Measurements from ENCODE around the gene RHOF. TPM values are rescaled to one million over a fixed set of nuclear protein-coding genes. Genes with fewer than 3 reads are reported as not detected.

The RHOF gene
- total and polyA plus RNA-seq, 2 of the 13 experiments (the other 11 are each of a cell fraction or from before 2014, with no cell fraction given), result 14.6 to 32.2 TPM

GRCh38 chr12:121796855-121797751 lies 3.6 kb upstream of the RHOF start (continued):
- TF ChIP-seq EP300 (IDR thresholded peaks at IDR 0.05; ENCODE audit: low read depth in 2 of 2, low read length in 2 of 2) (peak; percentile 29 to 55; a peak in 3 of 4 replicates), EP300 (CRISPR knock-in tag; IDR thresholded peaks at IDR 0.05; ENCODE audit: borderline replicate concordance) (peak; percentile 53; the same call in 1 of the 2 replicates), HES4 (CRISPR knock-in tag; IDR thresholded peaks at IDR 0.05; ENCODE audit: borderline replicate concordance) (no peak), TGIF2 (CRISPR knock-in tag; IDR thresholded peaks at IDR 0.05) (0 out of 2 replicates have a peak, but pooled peaks have one; percentile 50), SIX4 (CRISPR knock-in tag; IDR thresholded peaks at IDR 0.05) (no peak), KDM5B (CRISPR knock-in tag; IDR thresholded peaks at IDR 0.05; ENCODE audit: borderline replicate concordance) (peak; percentile 66), TSC22D2 (CRISPR knock-in tag; IDR thresholded peaks at IDR 0.05; ENCODE audit: borderline replicate concordance) (no peak), ZNF501 (CRISPR knock-in tag; IDR thresholded peaks at IDR 0.05) (peak; percentile 75; the same call in 1 of the 2 replicates), ETV6 (CRISPR knock-in tag; conservative IDR thresholded peaks at IDR 0.05) (no peak), NCOA5 (CRISPR knock-in tag; IDR thresholded peaks at IDR 0.05) (no peak), KLF11 (CRISPR knock-in tag; IDR thresholded peaks at IDR 0.05) (0 out of 2 replicates have a peak, but pooled peaks have one; percentile 28), KLF9 (CRISPR knock-in tag; IDR thresholded peaks at IDR 0.05; ENCODE audit: low read depth) (peak; percentile 72; the same call in 1 of the 2 replicates), RXRB (CRISPR knock-in tag; IDR thresholded peaks at IDR 0.05; ENCODE audit: borderline replicate concordance) (peak; percentile 81), MZF1 (CRISPR knock-in tag; IDR thresholded peaks at IDR 0.05; ENCODE audit: borderline replicate concordance) (no peak), ADNP (CRISPR knock-in tag; IDR thresholded peaks at IDR 0.05) (no peak), POLR2A (IDR thresholded peaks at IDR 0.05; ENCODE audit: insufficient read depth in 1 of 2, low read depth in 2 of 2, low read length in 2 of 2) (peak in 1 of 2 experiments; percentile 93; a peak in 2 of 4 replicates), TARDBP (CRISPR knock-in tag; IDR thresholded peaks at IDR 0.05) (peak; percentile 89), ESRRA (CRISPR knock-in tag; IDR thresholded peaks at IDR 0.05; ENCODE audit: low read depth) (peak; percentile 88), MYC (CRISPR knock-in tag; IDR thresholded peaks at IDR 0.05; ENCODE audit: borderline replicate concordance) (peak; percentile 86), ATRX (CRISPR knock-in tag; IDR thresholded peaks at IDR 0.05; ENCODE audit: borderline replicate concordance) (no peak), ZFP62 (CRISPR knock-in tag; IDR thresholded peaks at IDR 0.05) (no peak)
- TF ChIP-seq, protein P1, sequence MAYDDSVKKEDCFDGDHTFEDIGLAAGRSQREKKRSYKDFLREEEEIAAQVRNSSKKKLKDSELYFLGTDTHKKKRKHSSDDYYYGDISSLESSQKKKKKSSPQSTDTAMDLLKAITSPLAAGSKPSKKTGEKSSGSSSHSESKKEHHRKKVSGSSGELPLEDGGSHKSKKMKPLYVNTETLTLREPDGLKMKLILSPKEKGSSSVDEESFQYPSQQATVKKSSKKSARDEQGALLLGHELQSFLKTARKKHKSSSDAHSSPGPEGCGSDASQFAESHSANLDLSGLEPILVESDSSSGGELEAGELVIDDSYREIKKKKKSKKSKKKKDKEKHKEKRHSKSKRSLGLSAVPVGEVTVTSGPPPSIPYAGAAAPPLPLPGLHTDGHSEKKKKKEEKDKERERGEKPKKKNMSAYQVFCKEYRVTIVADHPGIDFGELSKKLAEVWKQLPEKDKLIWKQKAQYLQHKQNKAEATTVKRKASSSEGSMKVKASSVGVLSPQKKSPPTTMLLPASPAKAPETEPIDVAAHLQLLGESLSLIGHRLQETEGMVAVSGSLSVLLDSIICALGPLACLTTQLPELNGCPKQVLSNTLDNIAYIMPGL (CRISPR knock-in tag; IDR thresholded peaks at IDR 0.05; ENCODE audit: borderline replicate concordance in 1 of 2, low read depth in 1 of 2), result peak; percentile 78 to 87; a peak in 3 of 4 replicates
- TF ChIP-seq, protein P2, sequence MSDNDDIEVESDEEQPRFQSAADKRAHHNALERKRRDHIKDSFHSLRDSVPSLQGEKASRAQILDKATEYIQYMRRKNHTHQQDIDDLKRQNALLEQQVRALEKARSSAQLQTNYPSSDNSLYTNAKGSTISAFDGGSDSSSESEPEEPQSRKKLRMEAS (IDR thresholded peaks at IDR 0.05), result no peak
- TF ChIP-seq, protein P3, sequence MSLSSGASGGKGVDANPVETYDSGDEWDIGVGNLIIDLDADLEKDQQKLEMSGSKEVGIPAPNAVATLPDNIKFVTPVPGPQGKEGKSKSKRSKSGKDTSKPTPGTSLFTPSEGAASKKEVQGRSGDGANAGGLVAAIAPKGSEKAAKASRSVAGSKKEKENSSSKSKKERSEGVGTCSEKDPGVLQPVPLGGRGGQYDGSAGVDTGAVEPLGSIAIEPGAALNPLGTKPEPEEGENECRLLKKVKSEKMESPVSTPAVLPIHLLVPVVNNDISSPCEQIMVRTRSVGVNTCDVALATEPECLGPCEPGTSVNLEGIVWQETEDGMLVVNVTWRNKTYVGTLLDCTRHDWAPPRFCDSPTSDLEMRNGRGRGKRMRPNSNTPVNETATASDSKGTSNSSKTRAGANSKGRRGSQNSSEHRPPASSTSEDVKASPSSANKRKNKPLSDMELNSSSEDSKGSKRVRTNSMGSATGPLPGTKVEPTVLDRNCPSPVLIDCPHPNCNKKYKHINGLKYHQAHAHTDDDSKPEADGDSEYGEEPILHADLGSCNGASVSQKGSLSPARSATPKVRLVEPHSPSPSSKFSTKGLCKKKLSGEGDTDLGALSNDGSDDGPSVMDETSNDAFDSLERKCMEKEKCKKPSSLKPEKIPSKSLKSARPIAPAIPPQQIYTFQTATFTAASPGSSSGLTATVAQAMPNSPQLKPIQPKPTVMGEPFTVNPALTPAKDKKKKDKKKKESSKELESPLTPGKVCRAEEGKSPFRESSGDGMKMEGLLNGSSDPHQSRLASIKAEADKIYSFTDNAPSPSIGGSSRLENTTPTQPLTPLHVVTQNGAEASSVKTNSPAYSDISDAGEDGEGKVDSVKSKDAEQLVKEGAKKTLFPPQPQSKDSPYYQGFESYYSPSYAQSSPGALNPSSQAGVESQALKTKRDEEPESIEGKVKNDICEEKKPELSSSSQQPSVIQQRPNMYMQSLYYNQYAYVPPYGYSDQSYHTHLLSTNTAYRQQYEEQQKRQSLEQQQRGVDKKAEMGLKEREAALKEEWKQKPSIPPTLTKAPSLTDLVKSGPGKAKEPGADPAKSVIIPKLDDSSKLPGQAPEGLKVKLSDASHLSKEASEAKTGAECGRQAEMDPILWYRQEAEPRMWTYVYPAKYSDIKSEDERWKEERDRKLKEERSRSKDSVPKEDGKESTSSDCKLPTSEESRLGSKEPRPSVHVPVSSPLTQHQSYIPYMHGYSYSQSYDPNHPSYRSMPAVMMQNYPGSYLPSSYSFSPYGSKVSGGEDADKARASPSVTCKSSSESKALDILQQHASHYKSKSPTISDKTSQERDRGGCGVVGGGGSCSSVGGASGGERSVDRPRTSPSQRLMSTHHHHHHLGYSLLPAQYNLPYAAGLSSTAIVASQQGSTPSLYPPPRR (CRISPR knock-in tag; IDR thresholded peaks at IDR 0.05; ENCODE audit: borderline replicate concordance), result peak; percentile 78

Data from HepG2 (cell line).